Measurements from ENCODE around the gene COX7C. TPM values are rescaled to one million over a fixed set of nuclear protein-coding genes. Genes with fewer than 3 reads are reported as not detected.

COX7C gene
- total RNA-seq, 1 experiment from 2014 or later, result 659 TPM

DNA sequence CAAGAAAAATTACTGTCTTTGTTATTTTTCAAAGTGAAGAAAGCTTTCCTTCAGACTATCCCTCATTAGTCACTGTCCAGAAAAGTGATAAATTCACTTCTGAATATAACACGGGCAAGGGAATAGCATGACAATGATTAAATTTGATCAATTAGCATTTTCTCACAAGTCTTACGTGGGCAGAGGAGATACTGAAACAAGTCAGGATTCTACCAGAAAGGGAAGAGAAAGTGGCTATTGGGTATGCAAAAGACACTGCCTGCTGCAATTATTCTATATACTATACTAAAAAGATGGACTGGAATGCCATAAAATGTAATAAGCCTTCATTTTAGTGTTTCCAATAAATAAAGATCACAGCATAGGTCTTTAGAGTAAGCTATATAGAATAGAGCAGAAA lies 7.4 kb downstream of the COX7C start:
- no peak overlapping the region for H3K9ac ChIP-seq (ENCODE audit: low read length)
- ATAC-seq (no peak), DNase-seq (no peak)
- CTCF ChIA-PET, result no interaction called here
- no peaks in the 10 kb centered on the region for H4K20me1 ChIP-seq (ENCODE audit: low read length)
- H3K9me3 ChIP-seq (ENCODE audit: low read length), result no peaks in the 10 kb centered on the region
- no peaks in the 10 kb centered on the region for H3K9me2 ChIP-seq (replicated peaks; ENCODE audit: low read length)
- H3F3A ChIP-seq (ENCODE audit: low read length, unreplicated experiment), result peaks cover 9% of the 10 kb centered on the region
- H2AFZ ChIP-seq (ENCODE audit: low read length), result no peak overlapping the region
- H3K4me1 ChIP-seq (ENCODE audit: insufficient read depth, low read length), result no peaks in the 10 kb centered on the region
- H3K27ac ChIP-seq (ENCODE audit: low read length), result no peak overlapping the region
- no TSS peak for BruUV-seq (replicated peaks)
- intact Hi-C loops (cut with micrococcal nuclease), result no loop called here
- H3K4me2 ChIP-seq (ENCODE audit: low read length), result no peak overlapping the region
- TF ChIP-seq EZH2 (IDR thresholded peaks at IDR 0.05; ENCODE audit: low read length, unreplicated experiment) (no peak), EZH2phosphoT487 (IDR thresholded peaks at IDR 0.05; ENCODE audit: borderline replicate concordance, low read length) (no peak), CTCF (conservative IDR thresholded peaks at IDR 0.05; ENCODE audit: low read depth, low read length) (no peak)
- POLR2A ChIA-PET (ENCODE audit: unreplicated experiment), result no interaction called here
- peaks cover 17% of the 10 kb centered on the region for H3K36me3 ChIP-seq (ENCODE audit: low read depth, low read length)
- H3K79me2 ChIP-seq (ENCODE audit: low read length), result peaks cover under 1% of the 10 kb centered on the region; the same call in 1 of the 2 replicates
- H3K27me3 ChIP-seq (ENCODE audit: low read length), result no peaks in the 10 kb centered on the region
- H3K4me3 ChIP-seq (ENCODE audit: low read length), result no peak overlapping the region

DNA sequence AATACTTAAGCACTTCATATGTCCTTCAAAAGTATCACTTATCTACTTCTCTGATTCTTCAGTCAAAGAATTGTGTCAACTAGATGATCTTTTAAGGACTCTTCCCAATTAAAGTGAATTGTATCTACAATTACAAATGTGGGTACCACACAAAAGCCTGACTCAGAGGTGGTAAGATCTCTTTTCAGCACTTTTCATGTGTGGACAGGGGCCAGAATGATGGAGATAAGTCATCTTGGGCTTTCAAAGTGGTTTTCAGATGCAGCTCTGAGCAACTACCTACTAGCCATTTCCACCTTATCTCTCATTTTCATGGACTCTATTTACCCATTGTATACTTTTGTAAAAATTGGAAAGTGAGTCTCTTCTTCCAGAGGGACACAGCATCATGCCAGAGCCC lies 8.4 kb downstream of the COX7C start:
- Histone ChIP-seq H3K27ac (ENCODE audit: low read length) (no peak overlapping the region), H3K4me3 (ENCODE audit: low read length) (no peak overlapping the region), H3K4me1 (ENCODE audit: insufficient read depth, low read length) (no peaks in the 10 kb centered on the region), H4K20me1 (ENCODE audit: low read length) (no peaks in the 10 kb centered on the region), H3K79me2 (ENCODE audit: low read length) (no peaks in the 10 kb centered on the region), H3K9me2 (replicated peaks; ENCODE audit: low read length) (no peaks in the 10 kb centered on the region), H2AFZ (ENCODE audit: low read length) (no peak overlapping the region), H3K36me3 (ENCODE audit: low read depth, low read length) (peaks cover 7% of the 10 kb centered on the region), H3K9ac (ENCODE audit: low read length) (no peak overlapping the region), H3K27me3 (ENCODE audit: low read length) (no peaks in the 10 kb centered on the region; the same call in 1 of the 2 replicates), H3K4me2 (ENCODE audit: low read length) (no peak overlapping the region), H3K9me3 (ENCODE audit: low read length) (no peaks in the 10 kb centered on the region), H3F3A (ENCODE audit: low read length, unreplicated experiment) (peaks cover 3% of the 10 kb centered on the region)
- intact Hi-C loops (cut with micrococcal nuclease), result no loop called here
- no TSS peak for BruUV-seq (replicated peaks)
- TF ChIP-seq EZH2phosphoT487 (IDR thresholded peaks at IDR 0.05; ENCODE audit: borderline replicate concordance, low read length) (no peak), EZH2 (IDR thresholded peaks at IDR 0.05; ENCODE audit: low read length, unreplicated experiment) (no peak), CTCF (conservative IDR thresholded peaks at IDR 0.05; ENCODE audit: low read depth, low read length) (no peak)
- DNase-seq (no peak), ATAC-seq (no peak)
- ChIA-PET POLR2A (ENCODE audit: unreplicated experiment) (no interaction called here), CTCF (no interaction called here)

DNA sequence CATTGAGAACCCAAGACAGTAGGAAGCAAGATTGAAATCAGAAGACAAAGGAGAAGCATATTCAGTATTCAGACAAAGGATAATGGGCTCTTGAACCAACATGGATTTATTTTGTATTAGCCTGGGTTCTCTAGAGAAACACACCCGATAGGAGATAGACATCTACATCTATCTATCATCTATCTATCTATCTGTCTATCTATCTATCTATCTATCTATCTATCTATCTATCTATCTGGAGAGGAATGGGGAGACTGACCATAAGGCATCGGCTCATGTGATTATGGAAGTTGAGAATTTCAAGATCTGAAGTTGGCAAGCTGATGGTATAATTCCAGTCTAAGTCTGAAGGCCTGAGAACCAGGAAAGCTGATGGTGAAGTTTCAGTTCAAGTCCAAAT lies 13.4 kb downstream of the COX7C start:
- TF ChIP-seq EZH2phosphoT487 (IDR thresholded peaks at IDR 0.05; ENCODE audit: borderline replicate concordance, low read length), result no peak
- TF ChIP-seq CTCF (conservative IDR thresholded peaks at IDR 0.05; ENCODE audit: low read depth, low read length), result no peak
- CTCF ChIA-PET, result no interaction called here
- no TSS peak for BruUV-seq (replicated peaks)

More for the DNA sequence above, 13.4 kb downstream of the COX7C start:
- Histone ChIP-seq H3K4me2 (ENCODE audit: low read length) (no peak overlapping the region), H2AFZ (ENCODE audit: low read length) (no peak overlapping the region), H3K4me1 (ENCODE audit: insufficient read depth, low read length) (no peaks in the 10 kb centered on the region), H3K79me2 (ENCODE audit: low read length) (no peaks in the 10 kb centered on the region), H3K9me3 (ENCODE audit: low read length) (no peaks in the 10 kb centered on the region), H3K9me2 (replicated peaks; ENCODE audit: low read length) (no peaks in the 10 kb centered on the region), H4K20me1 (ENCODE audit: low read length) (no peaks in the 10 kb centered on the region), H3K27ac (ENCODE audit: low read length) (no peak overlapping the region), H3K4me3 (ENCODE audit: low read length) (no peak overlapping the region), H3F3A (ENCODE audit: low read length, unreplicated experiment) (no peaks in the 10 kb centered on the region), H3K9ac (ENCODE audit: low read length) (no peak overlapping the region), H3K27me3 (ENCODE audit: low read length) (peaks cover 2% of the 10 kb centered on the region; the same call in 1 of the 2 replicates), H3K36me3 (ENCODE audit: low read depth, low read length) (no peaks in the 10 kb centered on the region)
- intact Hi-C loops (cut with micrococcal nuclease), result no loop called here
- no peak for ATAC-seq
- no peak for DNase-seq
- POLR2A ChIA-PET (ENCODE audit: unreplicated experiment), result no interaction called here

All from PC-3 (cell line).